GM12878 (cell line): ENCODE measurements around the gene FAM200A. TPM values are rescaled to one million over a fixed set of nuclear protein-coding genes. Genes with fewer than 3 reads are reported as not detected.
"Not testable (repeated sequence)": the region's sequence is repeated elsewhere in the genome, so short reads cannot be mapped to it uniquely, and the experiment has no call there.

Experiments used
- ATAC-seq: fragments of 200-7000 bp; cut with Tn5 transposase; 3 replicates; pipeline ENCODE4 v1.9.1; 2020; ENCODE audit warnings: mild to moderate bottlenecking, moderate library complexity
- BruUV-seq: library from RNA; stranded (reverse); fragments of 400-500 nt; replicated peaks from 2 replicates; lab custom pipeline; 2021; lab: Mats Ljungman, UMichigan
- CTCF ChIA-PET: fragments of 300-600 bp; sonication (Branson Sonifier 250); formaldehyde crosslinking; extraction: SDS; loops from one replicate; lab custom pipeline; 2021; ENCODE audit warnings: inconsistent platforms; lab: Yijun Ruan, JAX
- POLR2A ChIA-PET: fragments of 350-600 bp; formaldehyde crosslinking; extraction: SDS; loops from one replicate; lab custom pipeline; 2021; ENCODE audit warnings: inconsistent platforms; lab: Charles Lee
- RAD21 ChIA-PET: fragments of 300-600 bp; sonication (Branson Sonifier 250); formaldehyde crosslinking; loops from one replicate; lab custom pipeline; 2023; ENCODE audit warnings: antibody characterized with exemption; ENCODE audit not compliant: unreplicated experiment; lab: Charles Lee
- SMC1A ChIA-PET: fragments of 300-600 bp; sonication (Branson Sonifier 250); formaldehyde crosslinking; loops from one replicate; lab custom pipeline; 2023; ENCODE audit not compliant: unreplicated experiment, uncharacterized antibody; lab: Charles Lee
- DNase-seq: peaks from one replicate; pipeline ENCODE4 v3.0.0-alpha.2; 2011; ENCODE audit warnings: low read depth, low spot score
- FAIRE-seq: peaks from 3 replicates; lab custom pipeline; 2011; peaks lifted over from hg19 to GRCh38; lab: Jason Lieb, UNC
- H2AFZ ChIP-seq: 2 replicates; pipeline ENCODE4 v1.6.0; 2011; ENCODE audit warnings: low read depth, low read length, control low read depth; ENCODE audit not compliant: control insufficient read depth
- H3K27ac ChIP-seq: 2 replicates; pipeline ENCODE4 v1.5.1; 2011; ENCODE audit warnings: control low read depth; ENCODE audit not compliant: control insufficient read depth, insufficient read depth
- H3K27me3 ChIP-seq, 2 experiments: replicated peaks in 1 of 2; 2 replicates each; pipeline versions ENCODE4 v1.6.0 to v1.6.1; 2011; ENCODE audit warnings: low read length in 1 of 2; ENCODE audit not compliant: control insufficient read depth in 2 of 2, insufficient read depth in 2 of 2
- H3K36me3 ChIP-seq, 2 experiments: 2 replicates each; pipeline ENCODE4 v1.5.1; 2011; ENCODE audit warnings: low read length in 1 of 2; ENCODE audit not compliant: control insufficient read depth in 2 of 2, insufficient read depth in 2 of 2
- H3K4me1 ChIP-seq: 2 replicates; pipeline ENCODE4 v1.6.1; 2011; ENCODE audit warnings: mild to moderate bottlenecking, low read length, moderate library complexity, mixed read lengths; ENCODE audit not compliant: control insufficient read depth, insufficient read depth
- H3K4me2 ChIP-seq: 2 replicates; pipeline ENCODE4 v1.6.0; 2011; ENCODE audit warnings: control low read depth; ENCODE audit not compliant: control insufficient read depth, insufficient read depth
- H3K4me3 ChIP-seq: fragments of 200-600 bp; sonication (generic); 2 replicates; pipeline ENCODE4 v1.5.1; 2016
- H3K79me2 ChIP-seq: 2 replicates; pipeline ENCODE4 v1.6.0; 2011; ENCODE audit warnings: low read length; ENCODE audit not compliant: control insufficient read depth, insufficient read depth
- H3K9ac ChIP-seq: 2 replicates; pipeline ENCODE4 v1.8.0; 2011; ENCODE audit warnings: low read length, control low read depth, mixed read lengths; ENCODE audit not compliant: control insufficient read depth, insufficient read depth
- H3K9me3 ChIP-seq: replicated peaks from 3 replicates; pipeline ENCODE4 v1.5.1; 2011; ENCODE audit warnings: mild to moderate bottlenecking, low read length; ENCODE audit not compliant: control insufficient read depth, insufficient read depth
- H4K20me1 ChIP-seq: 2 replicates; pipeline ENCODE4 v1.6.0; 2011; ENCODE audit not compliant: control insufficient read depth, insufficient read depth
- CBX5 ChIP-seq: sonication (generic); IDR thresholded peaks from 2 replicates; pipeline ENCODE4 v1.6.1; 2016; ENCODE audit warnings: low read depth, moderate library complexity, mild to moderate bottlenecking, inconsistent platforms
- CHD4 ChIP-seq: fragments of 200-600 bp; sonication (generic); IDR thresholded peaks from 2 replicates; pipeline ENCODE4 v1.6.1; 2016; ENCODE audit warnings: mild to moderate bottlenecking
- ETV6 ChIP-seq, 2 experiments: fragments of 450-650 bp in 1 of 2; IDR thresholded peaks in 1 of 2; conservative IDR thresholded peaks in 1 of 2; 2 replicates each; pipeline ENCODE4 v1.6.1; 2014; ENCODE audit warnings: antibody characterized with exemption in 1 of 2, borderline replicate concordance in 1 of 2, low read depth in 1 of 2, mild to moderate bottlenecking in 1 of 2, moderate library complexity in 1 of 2
- FOS ChIP-seq: IDR thresholded peaks from 3 replicates; pipeline ENCODE4 v1.6.1; 2011; ENCODE audit warnings: borderline replicate concordance; ENCODE audit not compliant: insufficient read length; ENCODE audit errors: extremely low read depth
- FOXK2 ChIP-seq: fragments of 450-650 bp; IDR thresholded peaks from 2 replicates; pipeline ENCODE4 v1.6.1; 2017; ENCODE audit warnings: mild to moderate bottlenecking, moderate library complexity
- GATAD2B ChIP-seq: fragments of 450-650 bp; conservative IDR thresholded peaks from 2 replicates; pipeline ENCODE4 v1.6.1; 2017; ENCODE audit warnings: low read depth, mild to moderate bottlenecking, moderate library complexity
- HDAC2 ChIP-seq: fragments of 200-600 bp; sonication (generic); IDR thresholded peaks from 2 replicates; pipeline ENCODE4 v1.6.1; 2017
- HDAC6 ChIP-seq: fragments of 200-600 bp; sonication (generic); IDR thresholded peaks from one replicate; pipeline ENCODE4 v1.8.0; 2017; ENCODE audit warnings: antibody characterized with exemption; ENCODE audit not compliant: unreplicated experiment
- HDGF ChIP-seq: fragments of 450-650 bp; IDR thresholded peaks from 2 replicates; pipeline ENCODE4 v1.6.1; 2016; ENCODE audit warnings: antibody characterized with exemption
- IKZF1 ChIP-seq: fragments of 450-650 bp; conservative IDR thresholded peaks from 2 replicates; pipeline ENCODE4 v1.6.1; 2017; ENCODE audit warnings: antibody characterized with exemption, mild to moderate bottlenecking
- IKZF2 ChIP-seq, 2 experiments: fragments of 450-650 bp; IDR thresholded peaks; 2 replicates each; pipeline ENCODE4 v1.6.1; 2017; ENCODE audit warnings: mild to moderate bottlenecking in 2 of 2, moderate library complexity in 2 of 2
- MEF2A ChIP-seq: IDR thresholded peaks from 2 replicates; pipeline ENCODE4 v1.6.1; 2011; ENCODE audit warnings: low read depth, mild to moderate bottlenecking, low read length, moderate library complexity; ENCODE audit not compliant: insufficient read depth
- NFXL1 ChIP-seq: fragments of 450-650 bp; IDR thresholded peaks from 2 replicates; pipeline ENCODE4 v1.6.1; 2017; ENCODE audit warnings: antibody characterized with exemption, mild to moderate bottlenecking, borderline replicate concordance
- NRF1 ChIP-seq: conservative IDR thresholded peaks from 2 replicates; pipeline ENCODE4 v1.6.1; 2011; ENCODE audit warnings: mild to moderate bottlenecking, low read depth, low read length, improper control_type of control experiment
- PAX8 ChIP-seq: fragments of 450-650 bp; IDR thresholded peaks from 2 replicates; pipeline ENCODE4 v1.6.1; 2017; ENCODE audit warnings: mild to moderate bottlenecking, moderate library complexity
- SMAD1 ChIP-seq: fragments of 450-650 bp; IDR thresholded peaks from 2 replicates; pipeline ENCODE4 v1.6.1; 2018; ENCODE audit warnings: mild to moderate bottlenecking, low read depth; ENCODE audit not compliant: partially characterized antibody
- SMAD5 ChIP-seq: IDR thresholded peaks from 2 replicates; pipeline ENCODE4 v1.6.1; 2016; ENCODE audit warnings: antibody characterized with exemption, low read depth
- SP1 ChIP-seq: IDR thresholded peaks from one replicate; pipeline ENCODE4 v1.6.1; 2011; ENCODE audit warnings: low read depth, low read length
- SPI1 ChIP-seq: IDR thresholded peaks from 2 replicates; pipeline ENCODE4 v1.6.1; 2011; ENCODE audit warnings: low read depth, mild to moderate bottlenecking, low read length, moderate library complexity, borderline replicate concordance; ENCODE audit not compliant: insufficient read depth
- SREBF2 ChIP-seq: IDR thresholded peaks from 2 replicates; pipeline ENCODE4 v1.6.1; 2012; ENCODE audit warnings: mild to moderate bottlenecking, low read length
- WGBS: methylation state at CpG from one replicate; pipeline ENCODE4 v1.1.6; 2016; ENCODE audit warnings: low lambda C conversion rate; ENCODE audit not compliant: insufficient replicate concordance, insufficient coverage; ENCODE audit errors: missing lambda C conversion rate; 5-methylcytosine and 5-hydroxymethylcytosine counted together
- in situ Hi-C: fragments of 300-500 bp; cut with MboI; formaldehyde crosslinking; loops from 9 replicates; pipeline ENCODE4 v1.14.3; 2018; ENCODE audit warnings: mixed read lengths
- intact Hi-C: fragments of 100-400 bp; cut with micrococcal nuclease; formaldehyde crosslinking; loops from one replicate; pipeline ENCODE4 v1.14.2; 2022; ENCODE audit not compliant: unreplicated experiment
- polyA plus RNA-seq, 11 experiments: library from polyadenylated mRNA; depleted of rRNA in 4 of 11; unstranded in 6 of 11; stranded (reverse) in 5 of 11; fragments of >200 nt; fragmentation: Nextera tagmentation in 4 of 11; fragmentation: Illumina TruSeq in 1 of 11; extraction: Ambion mirVana in 4 of 11; extraction: Trizol in 1 of 11; gene quantifications; 1 replicate in 1 of 11; 2 replicates in 10 of 11; pipeline versions ENCODE4 v1.2.1 to v1.2.3, GENCODE V29; 2011 to 2016; ENCODE audit warnings: inconsistent platforms in 2 of 11, missing spikeins in 2 of 11, low read depth in 1 of 11
- total RNA-seq, 4 experiments: library from RNA; depleted of rRNA in 3 of 4; stranded (reverse); fragments of >200 nt in 3 of 4; fragmentation: Illumina TruSeq in 1 of 4; extraction: Trizol in 1 of 4; gene quantifications; 2 replicates each; pipeline versions ENCODE4 v1.2.1 to v1.2.3, GENCODE V29; 2013 to 2021

Gene FAM200A
- total and polyA plus RNA-seq, 10 of the 15 experiments (the other 5 are each of a cell fraction or from before 2014, with no cell fraction given), result 2.7 to 9.0 (median 6.5) TPM

- no peak for TF ChIP-seq GATAD2B
- TF ChIP-seq SREBF2, result no peak
- TF ChIP-seq, all 136 proteins: peak for 0
These were observed 19.9 kb upstream of the FAM200A start (continued) for GRCh38 chr7:99571768-99572167.

- H3K9me3 ChIP-seq, POLR2A ChIA-PET, H4K20me1 ChIP-seq, H3K9ac ChIP-seq, H3K27ac ChIP-seq, DNase-seq, H3K4me2 ChIP-seq, FAIRE-seq, H2AFZ ChIP-seq, H3K4me3 ChIP-seq, H3K79me2 ChIP-seq, SMC1A ChIA-PET, intact Hi-C loops, H3K27me3 ChIP-seq, in situ Hi-C loops, BruUV-seq, H3K4me1 ChIP-seq, ATAC-seq, RAD21 ChIA-PET, CTCF ChIA-PET: not testable (repeated sequence)
- H3K36me3 ChIP-seq, result peaks cover 1 to 11% of the 10 kb centered on the region in 2 experiments; a peak in 3 of 4 replicates
- 96% methylated on average over 7 of the region's 7 CpGs for WGBS
These were observed 16.9 kb upstream of the FAM200A start for GRCh38 chr7:99568770-99569169.

- no peak overlapping the region for H3K4me3 ChIP-seq
- H3K4me2 ChIP-seq, result no peak overlapping the region
- no peak for FAIRE-seq
- RAD21 ChIA-PET, result no interaction called here
- no peaks in the 10 kb centered on the region for H3K9me3 ChIP-seq
- no peak for ATAC-seq
- intact Hi-C loops, result no loop called here
- peaks cover 9 to 15% of the 10 kb centered on the region in 2 experiments for H3K36me3 ChIP-seq
- DNase-seq, result no peak
- H3K27ac ChIP-seq, result no peak overlapping the region
- SMC1A ChIA-PET, result no interaction called here
- H4K20me1 ChIP-seq, result 0 out of 2 replicates have a peak, but pooled peaks cover 2% of the 10 kb centered on the region
- H2AFZ ChIP-seq, result no peak overlapping the region
- no peak overlapping the region for H3K9ac ChIP-seq
- no TSS peak for BruUV-seq
- H3K4me1 ChIP-seq, result no peaks in the 10 kb centered on the region
- in situ Hi-C loops, result no loop called here
- CTCF ChIA-PET, result no interaction called here
- TF ChIP-seq SMAD1 (no peak), PAX8 (no peak), FOS (no peak), IKZF2 (IDR thresholded peaks at IDR 0.05) (no peak), NRF1 (no peak), NFXL1 (no peak), CBX5 (no peak), SP1 (no peak), HDAC2 (no peak), CHD4 (no peak), SPI1 (no peak), IKZF1 (no peak), SMAD5 (no peak), HDGF (no peak), HDAC6 (no peak), SREBF2 (no peak), ETV6 (conservative IDR thresholded peaks at IDR 0.05 in 1 of 2, IDR thresholded peaks at IDR 0.05 in 1 of 2; ENCODE audit: borderline replicate concordance in 1 of 2, low read depth in 1 of 2) (no peak), FOXK2 (no peak), MEF2A (no peak)
- POLR2A ChIA-PET, result no interaction called here
- H3K27me3 ChIP-seq, result no peaks in the 10 kb centered on the region
- 94% methylated on average over 10 of the region's 10 CpGs for WGBS
- H3K79me2 ChIP-seq, result peaks cover 25% of the 10 kb centered on the region
These were observed 11.7 kb upstream of the FAM200A start for GRCh38 chr7:99563650-99564049.
